HG03064 (cell line): ENCODE results near the gene PGPEP1.
"Not testable (repeated sequence)": the region's sequence is repeated elsewhere in the genome, so short reads cannot be mapped to it uniquely, and the experiment has no call there.

Source experiments
- ATAC-seq: cut with Tn5 transposase; IDR thresholded peaks from one replicate; pipeline ENCODE4 v1.9.1; 2021; ENCODE audit warnings: low read depth; ENCODE audit not compliant: unreplicated experiment

The PGPEP1 gene

GRCh38 chr19:18330868-18331267, 9.5 kb upstream of the PGPEP1 start:
- ATAC-seq = no peak

- no peak for ATAC-seq
Observed at GRCh38 chr19:18332917-18333530, 7.4 kb upstream of the PGPEP1 start.

GRCh38 chr19:18333680-18334079, 6.7 kb upstream of the PGPEP1 start:
- no peak for ATAC-seq

- no peak for ATAC-seq
Observed at GRCh38 chr19:18336121-18336520, 4.3 kb upstream of the PGPEP1 start.

- ATAC-seq = no peak
Observed at GRCh38 chr19:18338541-18338940, 1.9 kb upstream of the PGPEP1 start.

- no peak for ATAC-seq
Observed at GRCh38 chr19:18339723-18340122, 675 bp upstream of the PGPEP1 start.

GRCh38 chr19:18340990-18341868, 831 bp downstream of the PGPEP1 start:
- ATAC-seq = no peak

- no peak for ATAC-seq
Observed at GRCh38 chr19:18342090-18342632, 1.8 kb downstream of the PGPEP1 start.

- no peak for ATAC-seq
Observed at GRCh38 chr19:18344582-18344950, 4.2 kb downstream of the PGPEP1 start.

- no peak for ATAC-seq
Observed at GRCh38 chr19:18345296-18345695, 4.9 kb downstream of the PGPEP1 start.

GRCh38 chr19:18346091-18346490, 5.7 kb downstream of the PGPEP1 start:
- ATAC-seq = no peak

- no peak for ATAC-seq
Observed at GRCh38 chr19:18348171-18348570, 7.8 kb downstream of the PGPEP1 start.

GRCh38 chr19:18348818-18349339, 8.5 kb downstream of the PGPEP1 start:
- not testable (repeated sequence) for ATAC-seq

- ATAC-seq = no peak
Observed at GRCh38 chr19:18349524-18350128, 9.2 kb downstream of the PGPEP1 start.

GRCh38 chr19:18350490-18350889, 10.1 kb downstream of the PGPEP1 start:
- ATAC-seq = no peak

- ATAC-seq = no peak
Observed at GRCh38 chr19:18351544-18351943, 11.1 kb downstream of the PGPEP1 start.

- no peak for ATAC-seq
Observed at GRCh38 chr19:18353378-18354005, 13.1 kb downstream of the PGPEP1 start.

GRCh38 chr19:18354743-18355142, 14.3 kb downstream of the PGPEP1 start:
- ATAC-seq = not testable (repeated sequence)

- ATAC-seq = no peak
Observed at GRCh38 chr19:18357041-18357440, 16.6 kb downstream of the PGPEP1 start.

GRCh38 chr19:18361646-18362045, 21.2 kb downstream of the PGPEP1 start:
- ATAC-seq = no peak
